K562 (cell line): Measurements from ENCODE around the gene CACNA1C.

Source experiments
- ARID3A ChIP-seq: IDR thresholded peaks from 2 replicates; pipeline ENCODE4 v1.6.1; 2012; ENCODE audit warnings: low read depth, low read length, improper control_type of control experiment, borderline replicate concordance
- CEBPG ChIP-seq, 3 experiments: fragments of 200-800 bp in 1 of 3; sonication (Bioruptor generic) in 1 of 3; sonication (generic) in 1 of 3; formaldehyde crosslinking in 1 of 3; IDR thresholded peaks in 2 of 3; conservative IDR thresholded peaks in 1 of 3; 2 replicates each; pipeline versions ENCODE4 v1.6.1 to v1.8.0; 2016 to 2022; ENCODE audit warnings: missing compliant biosample characterization in 2 of 3, missing genetic modification characterization in 2 of 3, mild to moderate bottlenecking in 1 of 3, missing genetic modification reagents in 1 of 3
- ELK3 ChIP-seq: fragments of 450-650 bp; formaldehyde crosslinking; IDR thresholded peaks from 2 replicates; pipeline ENCODE4 v1.4.0; 2020; ENCODE audit warnings: mild to moderate bottlenecking
- FOXJ3 ChIP-seq: sonication (generic); formaldehyde crosslinking; IDR thresholded peaks from 2 replicates; pipeline ENCODE4 v1.4.0; 2020; ENCODE audit warnings: mild to moderate bottlenecking, missing genetic modification reagents
- GABPB2 ChIP-seq: fragments of 250-450 bp; sonication (Bioruptor Pico); conservative IDR thresholded peaks from 2 replicates; pipeline ENCODE4 v1.5.1; 2021; ENCODE audit warnings: mild to moderate bottlenecking
- JUNB ChIP-seq: fragments of 450-650 bp; formaldehyde crosslinking; conservative IDR thresholded peaks from 2 replicates; pipeline ENCODE4 v1.4.0; 2020; ENCODE audit warnings: mild to moderate bottlenecking
- POLR2A ChIP-seq: fragments of 450-650 bp; conservative IDR thresholded peaks from 2 replicates; pipeline ENCODE4 v1.6.1; 2016
- SIN3B ChIP-seq: fragments of 450-650 bp; IDR thresholded peaks from 2 replicates; pipeline ENCODE4 v1.6.1; 2017; ENCODE audit warnings: low read depth, mild to moderate bottlenecking, moderate library complexity
- TCF3 ChIP-seq: sonication (generic); formaldehyde crosslinking; IDR thresholded peaks from 2 replicates; pipeline ENCODE4 v1.4.0; 2020; ENCODE audit warnings: mild to moderate bottlenecking, missing genetic modification reagents
- YBX1 ChIP-seq: fragments of 450-650 bp; IDR thresholded peaks from 2 replicates; pipeline ENCODE4 v1.7.1; 2016; ENCODE audit warnings: mild to moderate bottlenecking
- ZNF23 ChIP-seq: fragments of 250-450 bp; sonication (Bioruptor Pico); IDR thresholded peaks from 2 replicates; pipeline ENCODE4 v1.4.0; 2020; ENCODE audit warnings: mild to moderate bottlenecking
- ZNF263 ChIP-seq: sonication (generic); formaldehyde crosslinking; IDR thresholded peaks from 2 replicates; pipeline ENCODE4 v1.8.0; 2022; ENCODE audit warnings: mild to moderate bottlenecking, missing genetic modification reagents, borderline replicate concordance
- ZNF512 ChIP-seq: IDR thresholded peaks from 2 replicates; pipeline ENCODE4 v1.6.1; 2016; ENCODE audit warnings: missing genetic modification characterization, missing compliant biosample characterization
- TF ChIP-seq, protein P1 (sequence below), 3 experiments: IDR thresholded peaks in 2 of 3; conservative IDR thresholded peaks in 1 of 3; 2 replicates each; pipeline ENCODE4 v1.5.1; 2011 to 2012; ENCODE audit warnings: low read length in 3 of 3, mild to moderate bottlenecking in 3 of 3, control low read depth in 2 of 3, improper control_type of control experiment in 1 of 3, inconsistent platforms in 1 of 3, low read depth in 1 of 3, mixed read lengths in 1 of 3, moderate library complexity in 1 of 3; ENCODE audit not compliant: insufficient read depth in 2 of 3

GRCh38 chr12:2017546-2018337, 35.0 kb upstream of the CACNA1C start:
- TF ChIP-seq JUNB (CRISPR knock-in tag), result no peak
- no peak for TF ChIP-seq ELK3
- no peak for TF ChIP-seq FOXJ3 (CRISPR knock-in tag)
- TF ChIP-seq SIN3B, result no peak
- TF ChIP-seq GABPB2 (CRISPR knock-in tag), result no peak
- TF ChIP-seq, protein P1, sequence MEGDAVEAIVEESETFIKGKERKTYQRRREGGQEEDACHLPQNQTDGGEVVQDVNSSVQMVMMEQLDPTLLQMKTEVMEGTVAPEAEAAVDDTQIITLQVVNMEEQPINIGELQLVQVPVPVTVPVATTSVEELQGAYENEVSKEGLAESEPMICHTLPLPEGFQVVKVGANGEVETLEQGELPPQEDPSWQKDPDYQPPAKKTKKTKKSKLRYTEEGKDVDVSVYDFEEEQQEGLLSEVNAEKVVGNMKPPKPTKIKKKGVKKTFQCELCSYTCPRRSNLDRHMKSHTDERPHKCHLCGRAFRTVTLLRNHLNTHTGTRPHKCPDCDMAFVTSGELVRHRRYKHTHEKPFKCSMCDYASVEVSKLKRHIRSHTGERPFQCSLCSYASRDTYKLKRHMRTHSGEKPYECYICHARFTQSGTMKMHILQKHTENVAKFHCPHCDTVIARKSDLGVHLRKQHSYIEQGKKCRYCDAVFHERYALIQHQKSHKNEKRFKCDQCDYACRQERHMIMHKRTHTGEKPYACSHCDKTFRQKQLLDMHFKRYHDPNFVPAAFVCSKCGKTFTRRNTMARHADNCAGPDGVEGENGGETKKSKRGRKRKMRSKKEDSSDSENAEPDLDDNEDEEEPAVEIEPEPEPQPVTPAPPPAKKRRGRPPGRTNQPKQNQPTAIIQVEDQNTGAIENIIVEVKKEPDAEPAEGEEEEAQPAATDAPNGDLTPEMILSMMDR (IDR thresholded peaks at IDR 0.05 in 2 of 3, conservative IDR thresholded peaks at IDR 0.05 in 1 of 3; ENCODE audit: insufficient read depth in 2 of 3, low read depth in 1 of 3, low read length in 3 of 3), result no peak
- no peak for TF ChIP-seq ZNF263 (CRISPR knock-in tag)
- TF ChIP-seq ZNF23 (CRISPR knock-in tag), result no peak
- no peak for TF ChIP-seq ARID3A
- TF ChIP-seq YBX1, result no peak
- TF ChIP-seq ZNF512 (tag), result no peak
- TF ChIP-seq CEBPG (CRISPR knock-in tag; IDR thresholded peaks at IDR 0.05), result no peak
- no peak for TF ChIP-seq CEBPG (tag; conservative IDR thresholded peaks at IDR 0.05 in 1 of 2, IDR thresholded peaks at IDR 0.05 in 1 of 2)
- no peak for TF ChIP-seq POLR2A
- TF ChIP-seq TCF3 (CRISPR knock-in tag), result no peak
